Neural crest cell (in vitro differentiated cells): Measurements from ENCODE around the gene USP17L30. TPM values are rescaled to one million over a fixed set of nuclear protein-coding genes. Genes with fewer than 3 reads are reported as not detected.
"Not testable (repeated sequence)": the region's sequence is repeated elsewhere in the genome, so short reads cannot be mapped to it uniquely, and the experiment has no call there.

Experiments
- DNase-seq: peaks from one replicate; pipeline ENCODE4 v3.0.0; 2021; ENCODE audit warnings: low read depth, mixed read lengths, low spot score
- H3K27ac Mint-ChIP-seq: one replicate; pipeline ENCODE4 v1.8.0; 2021; ENCODE audit warnings: mild to moderate bottlenecking, mixed read lengths; ENCODE audit not compliant: unreplicated experiment
- H3K27me3 Mint-ChIP-seq: 2 replicates; pipeline ENCODE4 v1.8.0; 2021; ENCODE audit warnings: low read depth, mild to moderate bottlenecking, mixed read lengths
- H3K36me3 Mint-ChIP-seq: 2 replicates; pipeline ENCODE4 v1.8.0; 2021; ENCODE audit warnings: low read depth, mild to moderate bottlenecking, mixed read lengths
- H3K4me1 Mint-ChIP-seq: 2 replicates; pipeline ENCODE4 v1.8.0; 2021; ENCODE audit warnings: mixed read lengths
- H3K4me3 Mint-ChIP-seq: one replicate; pipeline ENCODE4 v1.8.0; 2021; ENCODE audit warnings: mild to moderate bottlenecking, mixed read lengths
- H3K9me3 Mint-ChIP-seq: 2 replicates; pipeline ENCODE4 v1.8.0; 2021; ENCODE audit warnings: mixed read lengths
- CTCF ChIP-seq: fragments of 200-600 bp; sonication (generic); conservative IDR thresholded peaks from 2 replicates; pipeline ENCODE4 v1.5.0; 2021; ENCODE audit warnings: antibody characterized with exemption, mild to moderate bottlenecking
- total RNA-seq: library from RNA; stranded (reverse); gene quantifications from 2 replicates; pipeline ENCODE4 v1.2.1, GENCODE V29; 2021

Gene USP17L30
- total RNA-seq, 1 donor from 2014 or later = not detected

- not testable (repeated sequence) for H3K4me3 Mint-ChIP-seq, H3K4me1 Mint-ChIP-seq, H3K9me3 Mint-ChIP-seq, H3K36me3 Mint-ChIP-seq, H3K27ac Mint-ChIP-seq
- peak; percentile 65 for TF ChIP-seq CTCF
- peaks cover 10% of the 10 kb centered on the region for H3K27me3 Mint-ChIP-seq
- peak; percentile 38 for DNase-seq
Observed at GRCh38 chr4:9381012-9381534, 18.1 kb downstream of the USP17L30 start.

GRCh38 chr4:9384126-9384525 lies 21.2 kb downstream of the USP17L30 start:
- DNase-seq = no peak
- TF ChIP-seq CTCF = no peak
- Mint-ChIP-seq H3K27ac (no peak overlapping the region), H3K4me1 (no peaks in the 10 kb centered on the region), H3K4me3 (no peak overlapping the region), H3K27me3 (peaks cover 13% of the 10 kb centered on the region), H3K9me3 (no peaks in the 10 kb centered on the region), H3K36me3 (no peaks in the 10 kb centered on the region)

- not testable (repeated sequence) for H3K36me3 Mint-ChIP-seq, H3K27ac Mint-ChIP-seq, DNase-seq, H3K9me3 Mint-ChIP-seq, H3K4me1 Mint-ChIP-seq, H3K4me3 Mint-ChIP-seq
- peaks cover 11% of the 10 kb centered on the region for H3K27me3 Mint-ChIP-seq
Observed at GRCh38 chr4:9389001-9389400, 26.1 kb downstream of the USP17L30 start.

- not testable (repeated sequence) for H3K27me3 Mint-ChIP-seq, DNase-seq, H3K36me3 Mint-ChIP-seq, H3K4me3 Mint-ChIP-seq, H3K9me3 Mint-ChIP-seq, H3K4me1 Mint-ChIP-seq, H3K27ac Mint-ChIP-seq
Observed at GRCh38 chr4:9405774-9406173, 42.8 kb downstream of the USP17L30 start.

GRCh38 chr4:9406491-9406890 lies 43.6 kb downstream of the USP17L30 start:
- not testable (repeated sequence) for H3K9me3 Mint-ChIP-seq, H3K4me3 Mint-ChIP-seq, H3K36me3 Mint-ChIP-seq, H3K27ac Mint-ChIP-seq, H3K27me3 Mint-ChIP-seq, DNase-seq, H3K4me1 Mint-ChIP-seq

GRCh38 chr4:9409793-9410192 lies 46.9 kb downstream of the USP17L30 start:
- Mint-ChIP-seq H3K4me3 (no peak overlapping the region), H3K9me3 (peaks cover 8% of the 10 kb centered on the region), H3K4me1 (no peaks in the 10 kb centered on the region), H3K27ac (no peak overlapping the region), H3K36me3 (no peaks in the 10 kb centered on the region), H3K27me3 (peaks cover 5% of the 10 kb centered on the region)
- TF ChIP-seq CTCF = no peak
- no peak for DNase-seq

Other genes with a start within 250 kb of the USP17L30 start
- gene FAM90A26, start 192.7 kb upstream of the USP17L30 start, total RNA-seq = not detected in 2 replicates
- not detected in 2 replicates for gene USP17L10, start 152.5 kb upstream of the USP17L30 start, total RNA-seq
- not detected in 2 replicates for gene USP17L11, start 147.7 kb upstream of the USP17L30 start, total RNA-seq
- not detected in 2 replicates for gene USP17L12, start 143.0 kb upstream of the USP17L30 start, total RNA-seq
- gene USP17L13, start 138.2 kb upstream of the USP17L30 start, total RNA-seq = not detected in 2 replicates
- gene USP17L15, start 128.7 kb upstream of the USP17L30 start, total RNA-seq = not detected in 2 replicates
- not detected in 2 replicates for gene USP17L17, start 119.2 kb upstream of the USP17L30 start, total RNA-seq
- not detected in 2 replicates for gene USP17L18, start 114.5 kb upstream of the USP17L30 start, total RNA-seq
- not detected in 2 replicates for gene USP17L19, start 109.8 kb upstream of the USP17L30 start, total RNA-seq
- gene USP17L20, start 105.0 kb upstream of the USP17L30 start, total RNA-seq = not detected in 2 replicates
- not detected in 2 replicates for gene USP17L21, start 100.3 kb upstream of the USP17L30 start, total RNA-seq
- not detected in 2 replicates for gene USP17L22, start 95.5 kb upstream of the USP17L30 start, total RNA-seq
- gene USP17L24, start 38.0 kb upstream of the USP17L30 start, total RNA-seq = not detected in 2 replicates
- gene USP17L25, start 33.2 kb upstream of the USP17L30 start, total RNA-seq = not detected in 2 replicates
- not detected in 2 replicates for gene USP17L26, start 28.5 kb upstream of the USP17L30 start, total RNA-seq
- not detected in 2 replicates for gene USP17L5, start 23.7 kb upstream of the USP17L30 start, total RNA-seq
- gene USP17L27, start 19.0 kb upstream of the USP17L30 start, total RNA-seq = not detected in 2 replicates
- gene USP17L28, start 14.2 kb upstream of the USP17L30 start, total RNA-seq = not detected in 2 replicates
- gene USP17L29, start 9.5 kb upstream of the USP17L30 start, total RNA-seq = not detected in 2 replicates
- not detected in 2 replicates for gene DEFB131A, start 81.3 kb downstream of the USP17L30 start, total RNA-seq